GM21619 (cell line): ENCODE results near the gene MRGPRD.
"Not testable (repeated sequence)": the region's sequence is repeated elsewhere in the genome, so short reads cannot be mapped to it uniquely, and the experiment has no call there.

Source experiments
- ATAC-seq: cut with Tn5 transposase; IDR thresholded peaks from one replicate; pipeline ENCODE4 v1.9.1; 2021; ENCODE audit not compliant: unreplicated experiment

The MRGPRD gene

DNA sequence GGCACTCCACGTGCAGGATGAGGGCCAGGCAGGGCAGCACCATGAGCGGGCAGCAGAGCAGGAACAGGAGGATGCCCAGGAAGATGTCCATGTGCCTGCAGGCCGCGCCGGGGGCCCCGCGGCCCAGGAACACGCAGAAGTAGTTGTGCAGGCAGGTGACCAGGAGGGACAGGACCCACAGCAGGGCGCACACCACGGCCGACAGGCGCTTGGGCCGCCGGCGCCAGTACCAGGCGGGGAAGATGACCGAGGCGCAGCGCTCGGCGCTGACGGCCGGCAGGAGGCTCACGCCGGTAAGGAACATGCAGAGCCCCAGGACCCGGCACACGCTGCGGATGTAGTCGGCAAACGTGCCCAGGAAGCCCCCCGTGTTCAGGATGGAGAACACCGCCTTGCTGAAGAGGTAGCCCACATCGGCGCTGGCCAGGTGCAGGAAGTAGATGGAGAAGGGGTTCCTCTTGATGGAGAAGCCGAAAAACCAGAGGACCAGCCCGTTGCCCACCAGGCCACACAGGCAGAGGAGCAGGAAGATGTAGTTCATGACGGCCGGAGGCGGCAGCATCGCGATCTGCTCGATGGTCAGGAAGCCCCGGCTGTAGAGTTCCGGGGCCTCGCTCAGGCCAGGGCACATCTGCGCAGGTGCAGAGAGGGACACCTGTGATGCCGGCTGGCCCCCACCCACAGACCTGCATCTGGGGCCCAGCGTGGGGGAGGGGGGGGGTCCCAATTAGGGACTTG lies 25.0 kb upstream of the MRGPRD start:
- no peak for ATAC-seq

DNA sequence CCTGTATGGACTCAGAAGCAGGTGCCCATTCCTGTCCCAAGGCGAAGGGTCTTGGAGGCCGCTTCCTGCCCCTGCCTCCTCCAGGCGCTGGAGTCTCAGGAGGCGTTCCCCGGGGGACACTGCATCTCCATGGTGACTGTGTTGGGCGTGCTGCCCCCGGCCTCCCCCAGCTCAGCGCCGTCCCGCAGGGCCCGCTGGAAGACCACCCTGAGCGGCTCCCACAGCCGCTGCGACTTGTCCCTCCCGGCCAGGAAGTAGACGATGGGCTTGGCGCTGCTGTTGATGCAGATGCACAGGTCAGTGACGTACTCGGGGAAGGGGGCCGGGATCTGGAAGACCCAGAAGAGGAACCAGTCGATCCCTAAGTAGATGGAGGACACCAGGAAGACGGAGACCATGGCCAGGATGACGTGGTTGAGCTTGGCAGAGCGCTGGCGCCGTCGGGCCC lies 24.4 kb upstream of the MRGPRD start:
- ATAC-seq: no peak

DNA sequence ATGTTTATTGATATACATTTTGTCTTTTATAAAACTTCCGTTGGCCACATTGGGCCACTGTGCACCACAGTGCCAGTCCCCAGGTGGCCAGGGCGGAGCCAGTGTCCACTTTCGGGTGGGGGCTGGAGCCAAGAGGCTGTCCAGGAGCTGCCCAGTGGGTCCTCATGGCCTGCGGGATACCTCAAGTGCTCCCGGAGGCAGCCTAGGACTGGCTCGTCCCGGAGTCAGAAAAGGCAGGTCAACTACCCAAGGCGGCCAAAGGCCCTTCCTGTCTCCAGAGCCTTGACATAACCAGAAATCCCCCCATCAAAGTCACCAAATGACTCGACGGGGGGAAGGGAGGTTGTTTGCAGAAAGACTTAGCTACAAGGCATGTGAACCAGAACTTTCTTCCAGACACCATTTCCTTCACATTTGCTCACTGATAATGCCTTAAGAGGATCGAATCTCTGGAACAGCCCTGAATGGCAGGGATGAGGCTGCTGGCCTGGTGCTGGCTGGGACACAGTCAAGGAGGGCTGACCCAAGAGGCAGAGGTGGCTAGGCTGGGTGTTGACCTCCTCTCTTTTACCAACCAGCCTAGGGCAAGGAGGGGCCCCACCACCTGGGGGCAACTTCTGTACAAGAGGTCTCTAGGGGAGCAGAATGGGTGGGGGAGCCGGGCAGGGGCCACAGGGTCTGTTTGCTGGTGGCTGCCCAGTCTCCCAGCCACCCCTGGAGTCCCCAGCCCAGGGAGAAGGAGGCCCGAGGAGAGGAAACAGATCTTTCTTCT lies 23.8 kb upstream of the MRGPRD start:
- ATAC-seq: no peak

DNA sequence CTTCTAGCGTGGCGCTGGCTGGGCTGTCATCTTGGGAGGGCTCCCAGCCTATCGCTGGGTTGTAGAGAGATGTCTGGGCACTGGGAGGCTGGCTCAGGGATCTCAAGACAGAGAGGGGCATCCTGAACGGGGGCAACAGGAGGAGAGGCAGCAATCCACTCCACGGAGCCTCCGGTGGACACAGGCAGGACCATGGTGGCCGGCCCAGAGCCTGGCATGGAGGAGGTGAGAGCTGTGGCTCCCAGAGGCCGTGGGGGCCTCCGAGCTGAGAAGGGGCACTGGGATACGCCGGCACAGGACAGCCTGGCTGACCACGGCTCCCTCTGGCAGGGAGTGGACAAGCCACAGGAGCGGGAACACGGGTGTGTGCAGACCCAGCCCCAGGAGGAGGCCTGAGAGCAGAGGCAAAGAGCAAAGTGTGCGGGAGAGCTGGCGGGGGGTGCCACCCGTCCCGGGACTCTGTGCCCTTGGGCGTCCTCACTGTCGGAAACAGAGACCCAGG lies 23.1 kb upstream of the MRGPRD start:
- no peak for ATAC-seq

DNA sequence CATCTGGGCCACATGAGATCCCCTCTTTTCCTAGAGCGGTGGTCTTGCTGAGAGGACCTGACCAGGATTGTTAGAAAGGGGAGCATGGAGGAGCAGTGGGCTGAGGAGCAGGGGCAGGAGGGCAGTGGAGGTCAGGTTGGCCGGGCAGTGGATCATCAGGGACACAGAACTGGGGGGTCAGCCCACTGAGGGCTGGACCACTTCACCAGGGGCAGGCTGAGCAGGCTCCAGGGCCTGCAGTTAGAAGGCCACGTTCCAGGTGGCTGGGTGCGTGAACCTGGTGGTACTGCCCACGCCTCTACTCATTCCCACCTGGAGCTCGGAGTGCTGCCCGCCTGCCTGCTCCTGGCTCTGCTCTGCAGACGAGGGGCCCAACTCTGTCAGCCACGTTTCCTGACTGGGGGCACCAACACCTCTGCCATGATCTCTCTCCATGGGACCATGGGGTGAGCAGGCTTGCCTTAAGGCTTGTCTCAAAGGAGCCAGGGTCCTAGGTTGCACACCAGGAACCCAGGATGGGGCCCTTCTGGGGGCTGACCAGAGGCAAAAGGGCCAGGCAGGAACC lies 22.6 kb upstream of the MRGPRD start:
- no peak for ATAC-seq

DNA sequence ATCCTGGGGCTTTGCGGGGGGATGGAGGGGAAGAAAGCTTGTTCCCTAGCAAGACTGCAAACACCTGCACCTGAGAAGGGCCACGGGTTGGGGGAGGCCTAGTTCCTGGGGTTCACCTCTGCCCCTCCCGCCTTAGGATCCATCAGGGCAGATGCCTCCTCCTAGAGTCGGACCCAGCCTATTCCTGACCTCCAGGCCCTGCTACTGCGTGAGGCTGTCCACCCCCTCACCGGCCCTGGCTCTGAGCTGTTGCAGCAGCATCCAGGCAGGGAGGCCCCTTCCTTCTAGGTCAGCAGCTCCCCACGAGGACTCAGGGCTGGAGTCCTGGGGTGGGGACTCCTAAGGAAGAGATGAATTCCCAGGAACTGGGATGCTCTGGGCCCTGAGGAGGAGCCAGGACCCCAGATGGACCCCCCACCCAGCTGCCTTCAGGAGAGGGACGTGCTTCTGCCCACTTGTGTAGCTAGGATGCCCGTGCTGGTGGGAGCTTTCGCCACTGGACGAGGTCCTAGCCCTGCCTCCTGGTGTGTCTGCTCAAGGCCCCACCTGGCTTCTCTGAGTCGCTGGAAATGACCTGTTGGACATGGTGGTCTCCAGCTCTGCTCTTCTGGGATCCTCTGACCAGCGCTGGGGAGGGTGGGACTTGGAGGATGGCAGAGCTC lies 21.9 kb upstream of the MRGPRD start:
- no peak for ATAC-seq

DNA sequence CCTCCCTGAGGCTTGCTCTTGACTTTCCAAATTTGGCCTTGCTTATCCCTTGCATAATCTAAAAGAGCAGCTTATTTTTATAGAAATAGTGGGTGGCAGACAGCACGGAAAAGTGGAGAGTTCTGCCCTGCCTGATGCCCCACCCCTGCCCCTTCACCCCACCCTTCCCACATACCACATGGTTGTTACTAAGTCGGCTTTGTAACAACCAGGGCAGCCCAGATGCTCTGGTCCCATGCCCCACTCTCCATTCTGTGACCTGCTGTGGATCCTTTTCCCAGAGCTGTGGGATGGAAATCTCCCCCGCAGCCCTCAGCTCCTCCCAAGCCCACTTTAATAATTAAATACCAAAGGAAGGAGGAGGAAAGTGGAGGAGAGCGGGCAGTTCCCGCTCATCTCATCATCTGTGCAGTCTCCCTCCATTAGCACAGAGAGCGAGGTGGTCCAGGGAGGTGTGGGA lies 21.4 kb upstream of the MRGPRD start:
- ATAC-seq: no peak

DNA sequence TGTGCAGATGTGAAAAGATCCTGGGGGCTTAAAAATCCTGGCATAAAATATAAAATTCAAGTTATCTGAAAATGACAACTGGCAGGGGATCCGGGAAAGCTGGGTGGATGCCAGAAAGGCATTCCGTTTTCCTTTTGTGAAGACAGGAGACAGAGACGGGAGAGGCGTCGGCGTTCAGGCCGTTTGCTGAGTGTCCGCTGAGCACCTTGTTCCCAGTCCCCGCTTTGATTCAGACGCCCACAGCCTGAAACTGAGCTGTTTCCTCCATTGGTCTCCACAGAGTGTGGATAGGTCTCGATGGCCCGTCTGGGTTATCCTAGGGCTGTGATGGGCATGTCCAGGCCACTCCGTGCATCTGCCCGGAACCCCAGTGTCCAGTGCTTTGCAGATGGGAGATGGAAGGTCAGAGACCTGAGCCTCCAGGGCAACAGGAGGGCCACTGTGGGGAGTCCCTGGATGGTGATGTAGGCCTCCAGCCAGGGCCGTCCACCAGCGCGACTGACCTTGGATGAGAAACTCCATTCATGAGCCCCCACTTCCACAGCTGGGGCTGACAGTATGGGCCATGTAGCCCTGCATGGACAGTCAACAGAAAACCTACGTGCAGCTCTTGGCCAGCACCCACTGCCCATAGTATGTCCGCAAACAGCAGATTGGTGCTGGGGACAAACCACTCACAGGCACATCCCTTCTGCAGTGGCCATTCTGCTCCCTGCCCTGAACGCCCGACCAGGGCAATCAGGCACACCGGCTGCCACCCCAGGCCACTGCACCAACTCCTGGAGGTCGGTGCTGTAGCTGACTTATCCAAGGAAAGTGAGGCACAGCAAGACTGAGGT lies 20.7 kb upstream of the MRGPRD start:
- no peak for ATAC-seq

DNA sequence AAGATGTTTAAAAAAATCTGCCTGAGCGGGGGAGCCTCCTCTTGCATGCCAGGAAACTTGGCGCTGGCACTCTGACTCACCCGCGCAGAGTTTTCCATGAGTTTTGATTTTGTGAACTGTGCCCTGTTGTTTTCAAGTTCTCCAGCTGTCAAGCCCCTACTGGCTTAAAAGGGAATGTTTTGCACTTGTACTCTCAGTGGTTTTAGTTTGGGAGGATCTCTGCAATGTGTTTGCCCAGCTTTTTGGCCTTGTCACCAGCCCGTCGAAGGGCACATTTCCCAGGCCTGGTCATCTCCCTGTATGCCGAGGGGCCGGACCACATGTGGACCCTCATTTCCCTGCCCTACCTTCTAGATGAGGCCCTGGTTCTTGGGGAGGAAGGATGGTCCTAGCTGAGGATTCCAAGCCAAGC lies 20.1 kb upstream of the MRGPRD start:
- ATAC-seq: no peak

DNA sequence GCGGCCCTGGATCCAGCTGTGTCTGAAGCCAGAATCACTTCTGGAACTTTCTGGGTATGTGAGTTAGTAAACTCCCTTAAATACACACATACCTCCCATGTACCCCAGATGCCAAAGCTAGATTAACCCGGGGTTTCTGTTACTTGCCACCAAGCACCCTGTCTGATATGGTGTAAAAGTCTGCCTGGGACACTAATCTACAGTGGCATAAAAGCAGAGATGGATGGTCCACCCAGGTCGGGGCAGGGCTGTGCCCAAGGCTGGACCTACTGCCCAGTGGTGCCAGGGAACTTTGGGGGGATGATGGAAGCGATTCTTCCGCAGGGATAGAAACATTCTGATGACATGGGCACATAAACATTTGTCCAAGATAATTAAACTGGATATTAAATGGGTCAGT lies 19.6 kb upstream of the MRGPRD start:
- ATAC-seq: no peak

DNA sequence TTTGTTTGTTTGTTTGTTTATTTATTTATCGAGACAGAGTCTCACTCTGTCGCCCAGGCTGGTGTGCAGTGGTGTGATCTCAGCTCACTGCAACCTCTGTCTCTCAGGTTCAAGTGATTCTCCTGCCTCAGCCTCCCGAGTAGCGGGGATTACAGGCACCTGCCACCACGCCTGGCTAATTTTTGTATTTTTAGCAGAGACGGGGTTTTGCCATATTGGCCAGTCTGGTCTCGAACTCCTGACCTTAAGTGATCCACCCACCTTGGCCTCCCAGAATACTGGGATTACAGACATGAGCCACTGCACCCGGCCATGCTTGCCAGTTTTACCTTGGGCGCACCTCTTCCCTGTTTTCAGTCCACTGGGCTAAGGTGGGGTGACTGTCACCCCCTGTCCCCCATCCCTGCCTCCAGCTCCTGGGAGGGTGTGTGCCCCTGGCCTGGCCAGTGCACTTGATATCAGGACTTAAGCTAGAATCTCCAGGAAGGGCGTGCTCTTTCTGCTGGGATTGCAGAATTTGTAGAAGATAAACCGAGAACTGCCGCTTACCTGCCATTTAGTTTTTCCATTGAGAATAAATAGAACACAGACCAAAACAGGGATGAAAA lies 19.1 kb upstream of the MRGPRD start:
- not testable (repeated sequence) for ATAC-seq

DNA sequence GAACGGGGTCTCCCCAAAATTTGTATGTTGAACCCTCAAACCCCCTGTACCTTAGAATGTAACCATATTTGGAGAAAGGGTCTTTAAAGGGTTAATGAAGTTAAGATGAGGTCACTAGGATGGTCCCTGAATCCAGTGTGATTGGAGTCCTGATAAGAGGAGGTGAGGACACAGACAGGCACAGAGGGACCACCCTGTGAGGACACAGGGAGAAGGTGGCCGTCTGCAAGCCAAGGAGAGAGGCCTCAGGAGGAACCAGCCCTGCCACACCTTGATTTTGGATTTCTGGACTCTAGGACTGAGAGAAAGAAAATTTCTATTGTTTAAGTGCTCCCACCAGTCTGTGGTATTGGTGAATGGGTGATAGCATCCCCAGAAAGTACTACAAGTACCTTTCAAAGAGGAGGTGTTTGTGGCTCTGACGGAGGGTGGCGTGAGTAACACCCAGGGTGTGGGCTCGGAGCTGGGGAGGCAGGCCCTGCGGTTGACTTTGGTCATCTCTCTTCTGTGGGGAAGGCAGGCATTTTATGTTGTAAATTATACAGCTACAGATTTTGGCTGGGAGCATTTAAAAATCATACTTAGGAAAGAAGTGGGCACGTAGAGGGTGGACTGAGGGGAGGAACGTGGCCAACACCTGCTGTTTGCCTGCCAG lies 18.4 kb upstream of the MRGPRD start:
- no peak for ATAC-seq

DNA sequence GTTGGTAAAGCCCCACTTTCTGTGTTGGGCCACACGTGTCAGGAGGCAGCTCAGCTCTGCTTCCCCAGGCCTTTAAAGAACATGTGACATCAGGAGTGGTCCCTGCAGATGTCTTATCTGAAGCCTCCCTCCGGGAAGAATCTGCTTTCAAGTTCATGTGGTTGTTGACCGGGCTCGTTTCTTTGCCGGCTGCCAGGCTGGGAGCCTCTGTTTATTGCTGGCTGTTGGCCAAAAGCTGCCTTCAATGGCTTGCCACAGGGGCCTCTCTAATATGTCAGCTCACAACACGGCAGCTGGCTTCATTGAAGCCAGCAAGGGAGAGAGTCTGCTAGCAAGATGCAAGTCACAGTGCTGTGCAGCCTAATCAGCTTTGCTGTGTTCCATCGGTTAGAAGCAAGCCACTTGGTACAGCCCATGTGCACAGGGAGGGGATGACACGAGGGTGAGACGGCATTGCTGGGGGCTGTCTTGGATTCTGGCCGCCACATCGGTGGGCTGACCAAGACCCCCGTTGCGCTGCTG lies 17.7 kb upstream of the MRGPRD start:
- no peak for ATAC-seq

DNA sequence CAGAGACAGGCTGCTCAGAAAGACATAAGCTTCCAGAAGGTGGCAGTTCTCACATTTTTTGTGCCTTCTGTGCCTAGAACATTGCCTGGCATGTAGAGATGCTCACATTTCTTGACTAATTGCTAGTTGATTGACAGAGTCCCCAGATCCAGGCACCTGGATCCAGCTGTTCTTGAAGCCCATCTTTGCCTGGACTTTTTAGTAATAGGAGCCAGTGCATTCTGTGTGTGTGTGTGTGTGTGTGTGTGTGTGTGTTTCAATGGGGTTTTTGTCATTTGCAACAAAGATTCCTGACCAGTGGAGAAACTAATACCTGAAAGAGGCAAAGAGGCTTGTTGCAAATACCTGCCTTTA lies 17.2 kb upstream of the MRGPRD start:
- ATAC-seq: no peak

DNA sequence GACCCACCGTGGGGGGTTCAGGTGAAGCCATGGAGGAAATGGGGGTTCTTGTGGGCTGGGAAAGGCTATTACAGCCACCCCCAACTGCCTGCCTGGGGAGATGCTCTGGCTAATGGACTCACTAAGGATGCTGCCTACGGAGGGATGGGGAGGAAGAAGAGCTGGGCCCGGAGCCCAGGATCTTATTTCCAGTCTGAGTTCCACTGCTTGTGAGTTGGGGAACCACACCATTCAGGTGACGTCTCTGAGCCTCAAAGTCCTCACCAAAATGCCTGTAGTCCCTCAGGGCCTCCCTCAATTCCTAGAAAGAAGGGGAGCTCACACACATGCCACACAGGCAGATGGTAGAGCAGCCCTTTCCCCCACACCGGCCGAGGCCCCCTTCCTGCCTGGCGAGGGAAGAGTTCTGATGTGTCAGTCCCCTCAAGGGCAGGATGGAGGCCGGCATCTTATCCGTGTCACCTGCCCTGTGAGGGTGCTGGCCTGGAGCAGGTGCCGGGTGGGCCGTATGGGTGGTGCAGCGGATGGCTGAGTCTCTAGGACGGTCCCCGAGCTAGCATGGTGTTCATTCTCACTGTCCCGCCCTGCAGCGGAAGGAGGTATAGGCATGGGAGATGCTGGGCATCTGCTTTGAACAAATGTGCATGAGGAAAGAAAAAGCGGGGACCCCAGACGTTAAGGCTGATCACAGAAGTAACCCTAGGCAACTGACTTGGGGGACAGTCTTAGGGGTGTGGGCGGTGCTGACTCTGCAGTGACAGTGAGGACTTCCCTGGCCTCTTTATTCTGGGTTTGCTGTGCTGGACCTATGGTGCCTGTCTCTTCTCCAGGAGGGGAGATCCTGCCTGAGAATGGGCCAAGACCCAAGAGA lies 16.6 kb upstream of the MRGPRD start:
- ATAC-seq: no peak

DNA sequence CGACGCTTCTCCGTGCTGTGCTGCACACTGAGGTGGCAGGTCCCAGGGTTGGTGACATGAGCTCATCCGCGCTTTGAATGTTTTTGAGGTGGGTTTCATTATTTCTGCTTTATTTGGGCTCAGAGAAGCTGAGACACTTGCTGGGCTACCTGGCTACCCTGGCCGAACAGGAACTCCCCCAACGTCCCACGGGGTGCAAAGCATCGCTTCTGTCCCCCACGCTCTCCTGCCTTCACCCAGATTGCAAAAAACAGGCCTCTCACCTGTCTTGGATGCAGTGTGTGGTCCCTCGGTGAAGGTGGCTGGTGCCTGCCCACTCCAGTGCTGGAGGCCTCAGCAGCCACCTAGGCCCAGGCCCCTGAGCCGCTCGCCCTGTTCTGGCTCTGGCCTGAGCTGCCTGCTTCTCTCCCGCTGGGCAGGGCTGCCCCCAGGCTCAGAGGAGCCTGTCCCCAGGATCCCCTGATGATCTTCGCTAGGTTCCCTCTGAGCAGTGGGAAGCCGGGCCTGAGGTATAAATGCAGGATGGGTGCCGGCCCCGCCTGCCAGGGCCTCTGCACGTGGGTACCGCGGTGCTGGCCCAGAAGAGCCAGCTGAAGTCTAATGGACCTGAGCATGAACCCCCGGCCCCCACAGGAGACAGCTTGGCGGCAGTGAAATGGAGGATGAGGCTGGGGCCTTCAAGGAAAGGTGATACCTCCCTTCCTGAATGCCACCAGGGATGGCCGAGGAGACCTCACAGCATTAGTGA lies 15.8 kb upstream of the MRGPRD start:
- ATAC-seq: no peak

DNA sequence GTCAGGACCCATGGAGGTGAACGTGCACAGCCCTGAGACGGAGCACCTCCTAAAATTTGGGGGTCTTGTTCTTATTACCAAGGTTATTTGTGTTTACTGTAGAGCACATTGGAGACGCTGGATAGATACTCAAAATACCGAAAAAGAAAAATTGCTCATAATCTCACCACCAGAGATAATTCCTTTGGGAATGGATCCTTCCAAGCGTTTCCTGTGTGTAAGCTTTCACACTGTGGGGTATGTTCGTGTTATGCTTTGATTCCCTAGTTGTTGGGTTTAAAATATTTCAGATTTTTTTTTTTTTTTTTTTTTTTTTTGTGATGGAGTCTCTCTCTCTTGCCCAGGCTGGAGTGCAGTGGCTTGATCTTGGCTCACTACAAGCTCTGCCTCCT lies 14.1 kb upstream of the MRGPRD start:
- no peak for ATAC-seq
